ENCODE data around the gene CPAMD8. TPM values are rescaled to one million over a fixed set of nuclear protein-coding genes. Genes with fewer than 3 reads are reported as not detected.

The CPAMD8 gene
- total RNA-seq, 2 experiments from 2014 or later, result not detected

DNA sequence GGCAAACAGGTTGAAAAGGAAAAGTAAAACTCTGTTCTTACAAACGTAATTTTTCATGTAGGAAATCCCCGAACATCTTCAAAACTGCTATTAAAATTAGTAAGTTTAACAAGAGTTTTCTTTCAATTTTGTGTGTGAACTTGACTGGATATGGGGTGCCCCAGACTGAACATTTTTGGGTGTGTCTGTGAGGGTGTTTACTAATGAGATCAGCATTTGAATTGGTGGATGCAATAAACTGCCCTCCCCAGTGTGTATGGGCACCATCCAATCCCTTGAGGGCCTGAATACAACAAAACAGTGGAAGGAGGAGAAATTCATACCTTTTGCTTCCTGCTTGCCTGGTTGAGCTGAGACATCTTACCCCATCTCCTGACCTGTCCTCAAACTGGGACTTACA lies 36.8 kb upstream of the CPAMD8 start:
- intact Hi-C loops (cut with micrococcal nuclease), result no loop called here
- no peak for DNase-seq
- CTCF ChIA-PET, result interaction anchor here (0.7 kb wide), 1 partner anchor 212 kb away, joined by 3 read pairs; no protein-coding TSS in a partner anchor
- peaks cover 62% of the 10 kb centered on the region for H3K36me3 Mint-ChIP-seq (ENCODE audit: low read depth)
- POLR2A ChIA-PET, result no interaction called here
- H3K4me3 Mint-ChIP-seq, result no peak overlapping the region
- no peaks in the 10 kb centered on the region for H3K27me3 Mint-ChIP-seq
- no peak overlapping the region for H3K27ac Mint-ChIP-seq
- peaks cover 27% of the 10 kb centered on the region for H3K4me1 Mint-ChIP-seq (ENCODE audit: low read depth)
- TF ChIP-seq, protein P1, sequence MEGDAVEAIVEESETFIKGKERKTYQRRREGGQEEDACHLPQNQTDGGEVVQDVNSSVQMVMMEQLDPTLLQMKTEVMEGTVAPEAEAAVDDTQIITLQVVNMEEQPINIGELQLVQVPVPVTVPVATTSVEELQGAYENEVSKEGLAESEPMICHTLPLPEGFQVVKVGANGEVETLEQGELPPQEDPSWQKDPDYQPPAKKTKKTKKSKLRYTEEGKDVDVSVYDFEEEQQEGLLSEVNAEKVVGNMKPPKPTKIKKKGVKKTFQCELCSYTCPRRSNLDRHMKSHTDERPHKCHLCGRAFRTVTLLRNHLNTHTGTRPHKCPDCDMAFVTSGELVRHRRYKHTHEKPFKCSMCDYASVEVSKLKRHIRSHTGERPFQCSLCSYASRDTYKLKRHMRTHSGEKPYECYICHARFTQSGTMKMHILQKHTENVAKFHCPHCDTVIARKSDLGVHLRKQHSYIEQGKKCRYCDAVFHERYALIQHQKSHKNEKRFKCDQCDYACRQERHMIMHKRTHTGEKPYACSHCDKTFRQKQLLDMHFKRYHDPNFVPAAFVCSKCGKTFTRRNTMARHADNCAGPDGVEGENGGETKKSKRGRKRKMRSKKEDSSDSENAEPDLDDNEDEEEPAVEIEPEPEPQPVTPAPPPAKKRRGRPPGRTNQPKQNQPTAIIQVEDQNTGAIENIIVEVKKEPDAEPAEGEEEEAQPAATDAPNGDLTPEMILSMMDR (IDR thresholded peaks at IDR 0.05), result no peak
- no peak for ATAC-seq
- no peaks in the 10 kb centered on the region for H3K9me3 Mint-ChIP-seq

DNA sequence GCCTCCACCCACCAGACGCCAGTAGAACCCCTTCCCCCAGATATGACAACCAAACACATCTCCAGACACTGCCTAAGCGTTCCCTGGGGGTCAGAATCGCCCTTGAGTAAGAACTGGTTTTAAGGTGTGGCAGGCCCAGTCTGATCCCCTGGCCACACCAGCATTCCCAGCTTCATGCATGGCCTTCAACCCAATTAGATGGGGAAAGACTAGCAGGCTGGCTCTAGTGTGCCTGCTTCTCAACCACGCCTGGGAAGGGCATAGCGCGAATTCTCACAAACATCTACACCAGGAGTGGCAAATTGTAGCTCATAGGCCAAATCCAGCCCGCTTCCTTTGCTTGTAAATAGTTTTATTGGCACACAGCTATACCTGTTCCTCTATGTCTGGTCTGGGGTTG lies 35.1 kb upstream of the CPAMD8 start:
- no peak for DNase-seq
- Mint-ChIP-seq H3K9me3 (peaks cover 3% of the 10 kb centered on the region), H3K36me3 (ENCODE audit: low read depth) (peaks cover 67% of the 10 kb centered on the region), H3K4me3 (no peak overlapping the region), H3K4me1 (ENCODE audit: low read depth) (peaks cover 20% of the 10 kb centered on the region), H3K27me3 (no peaks in the 10 kb centered on the region), H3K27ac (no peak overlapping the region)
- TF ChIP-seq, protein P1 (IDR thresholded peaks at IDR 0.05), result no peak
- no peak for ATAC-seq
- CTCF ChIA-PET, result no interaction called here
- intact Hi-C loops (cut with micrococcal nuclease), result no loop called here
- POLR2A ChIA-PET, result interaction anchor here (1.3 kb wide), 1 partner anchor 13 kb away, joined by 3 read pairs; no protein-coding TSS in a partner anchor

DNA sequence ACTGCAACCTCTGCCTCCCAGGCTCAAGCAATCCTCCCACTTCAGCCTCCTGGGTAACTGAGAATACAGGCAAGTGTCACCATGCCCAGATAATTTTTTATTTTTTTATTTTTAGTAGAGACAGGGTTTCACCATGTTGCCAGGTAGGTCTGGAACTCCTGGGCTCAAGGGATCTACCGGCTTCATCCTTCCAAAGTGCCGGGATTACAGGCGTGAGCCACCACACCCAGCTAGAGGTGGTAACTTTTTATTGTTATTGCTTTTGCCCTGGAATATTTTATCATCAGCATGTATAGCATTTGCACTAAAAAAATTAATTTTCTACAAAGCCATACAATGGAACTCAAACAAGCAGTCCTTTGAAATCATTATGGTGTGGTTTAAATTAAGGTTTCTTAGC lies 34.6 kb upstream of the CPAMD8 start:
- TF ChIP-seq, protein P1 (IDR thresholded peaks at IDR 0.05), result no peak
- Mint-ChIP-seq H3K4me3 (no peak overlapping the region), H3K27me3 (no peaks in the 10 kb centered on the region), H3K36me3 (ENCODE audit: low read depth) (peaks cover 65% of the 10 kb centered on the region), H3K4me1 (ENCODE audit: low read depth) (peaks cover 20% of the 10 kb centered on the region), H3K9me3 (peaks cover 3% of the 10 kb centered on the region), H3K27ac (no peak overlapping the region)
- intact Hi-C loops (cut with micrococcal nuclease), result no loop called here
- ATAC-seq (no peak), DNase-seq (no peak)
- CTCF ChIA-PET, result no interaction called here
- POLR2A ChIA-PET, result interaction anchor here (1.3 kb wide), 1 partner anchor 13 kb away, joined by 3 read pairs; no protein-coding TSS in a partner anchor

DNA sequence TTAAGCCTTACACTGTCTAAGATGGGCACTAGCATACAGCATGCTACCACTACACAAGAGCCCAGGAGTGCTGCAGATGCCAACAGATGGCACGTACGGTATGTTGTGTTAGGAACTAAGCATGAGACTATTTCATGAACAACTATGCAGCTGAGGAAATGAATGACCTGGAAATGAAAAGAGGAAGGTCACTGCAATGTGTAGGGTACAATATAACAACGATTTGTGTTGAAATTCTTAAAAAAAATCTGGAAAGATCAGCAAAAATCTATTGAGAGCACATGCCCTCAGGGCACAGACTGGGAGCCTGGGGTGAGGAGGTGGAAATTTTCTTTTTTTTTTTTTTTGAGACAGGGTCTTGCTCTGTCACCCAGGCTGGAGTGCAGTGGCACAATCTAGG lies 34.2 kb upstream of the CPAMD8 start:
- H3K36me3 Mint-ChIP-seq (ENCODE audit: low read depth), result peaks cover 67% of the 10 kb centered on the region
- TF ChIP-seq, protein P1 (IDR thresholded peaks at IDR 0.05), result no peak
- ATAC-seq, result no peak
- intact Hi-C loops (cut with micrococcal nuclease), result no loop called here
- peaks cover 3% of the 10 kb centered on the region for H3K9me3 Mint-ChIP-seq
- H3K27me3 Mint-ChIP-seq, result no peaks in the 10 kb centered on the region
- ChIA-PET CTCF (no interaction called here), POLR2A (interaction anchor here (1.3 kb wide), 1 partner anchor 14 kb away, joined by 3 read pairs; no protein-coding TSS in a partner anchor)
- no peak overlapping the region for H3K27ac Mint-ChIP-seq
- peaks cover 20% of the 10 kb centered on the region for H3K4me1 Mint-ChIP-seq (ENCODE audit: low read depth)
- no peak overlapping the region for H3K4me3 Mint-ChIP-seq
- no peak for DNase-seq

DNA sequence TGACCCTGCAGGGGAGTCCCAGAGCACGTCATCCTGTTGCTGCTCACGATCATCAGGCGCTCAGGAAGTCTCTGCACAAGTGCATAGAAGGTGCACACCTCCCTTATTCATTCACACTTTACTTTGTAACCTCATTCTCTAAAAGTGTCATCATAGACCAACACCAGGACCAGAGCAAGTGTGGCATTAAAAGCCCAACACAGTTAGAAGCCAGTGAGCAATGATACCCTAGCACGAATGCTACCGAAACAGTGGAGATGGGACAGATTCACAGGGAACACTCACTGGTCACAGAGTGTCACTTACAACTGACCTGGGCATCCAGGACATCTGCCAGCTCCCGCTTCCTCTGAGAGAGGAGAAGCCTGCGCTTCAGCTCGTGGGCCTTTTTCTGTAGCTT lies 31.6 kb upstream of the CPAMD8 start:
- no peak for ATAC-seq
- peaks cover 57% of the 10 kb centered on the region for H3K36me3 Mint-ChIP-seq (ENCODE audit: low read depth)
- H3K27me3 Mint-ChIP-seq, result no peaks in the 10 kb centered on the region
- H3K4me3 Mint-ChIP-seq, result no peak overlapping the region
- CTCF ChIA-PET, result no interaction called here
- TF ChIP-seq, protein P1 (IDR thresholded peaks at IDR 0.05), result no peak
- H3K4me1 Mint-ChIP-seq (ENCODE audit: low read depth), result no peaks in the 10 kb centered on the region
- intact Hi-C loops (cut with micrococcal nuclease), result no loop called here
- DNase-seq, result no peak
- no peak overlapping the region for H3K27ac Mint-ChIP-seq
- POLR2A ChIA-PET, result no interaction called here
- peaks cover 3% of the 10 kb centered on the region for H3K9me3 Mint-ChIP-seq

Measured in activated CD8-positive, alpha-beta T cell treated with anti-CD3 and anti-CD28 coated beads for 36 hours (primary cell).